DOHH2 (cell line): ENCODE data around the gene GRID2.
"Not testable (repeated sequence)": the region's sequence is repeated elsewhere in the genome, so short reads cannot be mapped to it uniquely, and the experiment has no call there.

Experiments
- H3F3A ChIP-seq: fragments of 200-600 bp; sonication (generic), shearing (Covaris generic); 2 replicates; pipeline ENCODE4 v1.6.0; 2016; ENCODE audit warnings: antibody characterized with exemption, mild to moderate bottlenecking; ENCODE audit not compliant: control insufficient read depth, insufficient read depth
- H3K27ac ChIP-seq: fragments of 200-600 bp; sonication (generic); 2 replicates; pipeline ENCODE4 v1.5.1; 2014; ENCODE audit warnings: low read depth, mild to moderate bottlenecking, low read length, moderate library complexity
- H3K27me3 ChIP-seq: fragments of 200-600 bp; sonication (generic); 2 replicates; pipeline ENCODE4 v1.6.1; 2014; ENCODE audit warnings: mild to moderate bottlenecking, low read length, mixed read lengths; ENCODE audit not compliant: control insufficient read depth
- H3K36me3 ChIP-seq: fragments of 200-600 bp; sonication (generic); 2 replicates; pipeline ENCODE4 v1.6.1; 2014; ENCODE audit warnings: mild to moderate bottlenecking, low read length, moderate library complexity, mixed read lengths; ENCODE audit not compliant: control insufficient read depth
- H3K4me1 ChIP-seq: fragments of 200-600 bp; sonication (generic); 2 replicates; pipeline ENCODE4 v1.6.1; 2014; ENCODE audit warnings: mild to moderate bottlenecking, low read length, mixed read lengths; ENCODE audit not compliant: control insufficient read depth
- H3K4me2 ChIP-seq: fragments of 200-600 bp; sonication (generic); 2 replicates; pipeline ENCODE4 v1.6.0; 2014; ENCODE audit warnings: mild to moderate bottlenecking, low read length, moderate library complexity
- H3K4me3 ChIP-seq: fragments of 200-600 bp; sonication (generic); 2 replicates; pipeline ENCODE4 v1.5.1; 2014; ENCODE audit warnings: mild to moderate bottlenecking, low read length, mixed read lengths
- H3K79me2 ChIP-seq: fragments of 200-600 bp; sonication (generic); 2 replicates; pipeline ENCODE4 v1.6.1; 2014; ENCODE audit warnings: mild to moderate bottlenecking, low read length, mixed read lengths; ENCODE audit not compliant: control insufficient read depth
- H3K9me2 ChIP-seq: fragments of 200-600 bp; sonication (generic); replicated peaks from 2 replicates; pipeline ENCODE4 v1.6.1; 2014; ENCODE audit warnings: mild to moderate bottlenecking, low read length, mixed read lengths; ENCODE audit not compliant: control insufficient read depth
- H3K9me3 ChIP-seq: fragments of 200-600 bp; sonication (generic); 2 replicates; pipeline ENCODE4 v1.6.1; 2014; ENCODE audit warnings: antibody characterized with exemption, low read length, mixed read lengths; ENCODE audit not compliant: control insufficient read depth, insufficient read depth
- H4K20me1 ChIP-seq: fragments of 200-600 bp; sonication (generic); 2 replicates; pipeline ENCODE4 v1.6.0; 2014; ENCODE audit warnings: low read depth, mild to moderate bottlenecking, antibody characterized with exemption, low read length, moderate library complexity; ENCODE audit not compliant: control insufficient read depth, insufficient read depth
- CTCF ChIP-seq: fragments of 200-600 bp; sonication (generic); IDR thresholded peaks from one replicate; pipeline ENCODE4 v1.5.1; 2014; ENCODE audit warnings: antibody characterized with exemption, mild to moderate bottlenecking, low read depth, low read length; ENCODE audit not compliant: poor library complexity, severe bottlenecking
- EZH2phosphoT487 ChIP-seq: fragments of 200-600 bp; sonication (generic); IDR thresholded peaks from 2 replicates; pipeline ENCODE4 v1.6.1; 2017; ENCODE audit warnings: borderline replicate concordance, mild to moderate bottlenecking, antibody characterized with exemption, low read length, moderate library complexity, mixed read lengths

Gene GRID2

GRCh38 chr4:93359586-93359985, 1055.8 kb downstream of the GRID2 start:
- Histone ChIP-seq H3K36me3 (no peaks in the 10 kb centered on the region), H3K79me2 (no peaks in the 10 kb centered on the region), H4K20me1 (no peaks in the 10 kb centered on the region), H3F3A (no peaks in the 10 kb centered on the region), H3K9me2 (no peaks in the 10 kb centered on the region), H3K4me2 (no peak overlapping the region), H3K27me3 (no peaks in the 10 kb centered on the region), H3K4me1 (no peaks in the 10 kb centered on the region), H3K27ac (no peak overlapping the region), H3K9me3 (no peaks in the 10 kb centered on the region), H3K4me3 (no peak overlapping the region)
- TF ChIP-seq EZH2phosphoT487 (no peak), CTCF (no peak)

GRCh38 chr4:93366169-93366755, 1062.5 kb downstream of the GRID2 start:
- not testable (repeated sequence) for H3K27me3 ChIP-seq, H3K4me3 ChIP-seq, H3K9me3 ChIP-seq, H3F3A ChIP-seq, H3K9me2 ChIP-seq, H3K36me3 ChIP-seq, H3K27ac ChIP-seq, H3K4me1 ChIP-seq, H3K79me2 ChIP-seq, H4K20me1 ChIP-seq, H3K4me2 ChIP-seq

GRCh38 chr4:93368968-93369367, 1065.2 kb downstream of the GRID2 start:
- H3K4me1 ChIP-seq, result no peaks in the 10 kb centered on the region
- no peak overlapping the region for H3K27ac ChIP-seq
- H3K9me2 ChIP-seq, result no peaks in the 10 kb centered on the region
- no peak overlapping the region for H3K4me2 ChIP-seq
- no peaks in the 10 kb centered on the region for H3K27me3 ChIP-seq
- no peak overlapping the region for H3K4me3 ChIP-seq
- no peaks in the 10 kb centered on the region for H3F3A ChIP-seq
- TF ChIP-seq CTCF, result no peak
- no peak for TF ChIP-seq EZH2phosphoT487
- no peaks in the 10 kb centered on the region for H3K9me3 ChIP-seq
- H4K20me1 ChIP-seq, result no peaks in the 10 kb centered on the region
- no peaks in the 10 kb centered on the region for H3K79me2 ChIP-seq
- H3K36me3 ChIP-seq, result no peaks in the 10 kb centered on the region

- Histone ChIP-seq H3K27me3 (no peaks in the 10 kb centered on the region), H3K4me3 (no peak overlapping the region), H3K36me3 (no peaks in the 10 kb centered on the region), H4K20me1 (no peaks in the 10 kb centered on the region), H3K27ac (no peak overlapping the region), H3K4me2 (no peak overlapping the region), H3K4me1 (no peaks in the 10 kb centered on the region), H3F3A (no peaks in the 10 kb centered on the region), H3K9me3 (no peaks in the 10 kb centered on the region), H3K9me2 (no peaks in the 10 kb centered on the region), H3K79me2 (no peaks in the 10 kb centered on the region)
- no peak for TF ChIP-seq EZH2phosphoT487
- TF ChIP-seq CTCF, result no peak
Observed at GRCh38 chr4:93370256-93370655, 1066.5 kb downstream of the GRID2 start.
